Right lobe of liver (tissue), 4 donors: ENCODE measurements around the gene CHRM4.

ENCODE experiments used
- POLR2A ChIP-seq: fragments of 450-650 bp; IDR thresholded peaks from one replicate; pipeline ENCODE4 v1.6.1; 2017; ENCODE audit warnings: antibody characterized with exemption, mild to moderate bottlenecking
- TF ChIP-seq, protein P1 (sequence below), 4 donors: fragments of 200-600 bp in 3 of 4; fragments of 450-650 bp in 1 of 4; IDR thresholded peaks; one replicate each; pipeline versions ENCODE4 v1.5.1 to v1.8.0; 2016 to 2022; ENCODE audit warnings: antibody characterized with exemption in 4 of 4, mild to moderate bottlenecking in 2 of 4
- donor health status: DM: no; HTN: no; CAD: no.
- donor health status: DM: no; HTN: no; CAD: no.
- donor health status: DM: no; HTN: yes; CAD: no.

DNA sequence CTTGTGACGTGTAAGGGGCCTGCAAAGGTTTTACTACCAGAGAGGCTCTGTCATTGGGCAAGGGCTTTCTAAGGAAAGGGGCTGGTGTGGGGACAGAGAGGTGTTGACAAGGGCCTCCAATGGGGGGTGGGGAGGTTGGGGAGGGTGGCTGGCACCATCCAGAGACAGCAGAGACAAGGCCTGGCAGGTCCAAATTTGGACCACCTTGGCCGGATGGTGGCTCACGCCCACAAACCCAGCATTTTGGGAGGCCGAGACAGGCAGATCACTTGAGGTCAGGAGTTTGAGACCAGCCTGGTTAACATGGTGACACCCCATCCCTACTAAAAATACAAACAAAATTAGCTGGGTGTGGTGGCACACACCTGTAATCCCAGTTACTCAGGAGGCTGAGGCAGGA, 2.2 kb upstream of the CHRM4 start:
- TF ChIP-seq, protein P1, sequence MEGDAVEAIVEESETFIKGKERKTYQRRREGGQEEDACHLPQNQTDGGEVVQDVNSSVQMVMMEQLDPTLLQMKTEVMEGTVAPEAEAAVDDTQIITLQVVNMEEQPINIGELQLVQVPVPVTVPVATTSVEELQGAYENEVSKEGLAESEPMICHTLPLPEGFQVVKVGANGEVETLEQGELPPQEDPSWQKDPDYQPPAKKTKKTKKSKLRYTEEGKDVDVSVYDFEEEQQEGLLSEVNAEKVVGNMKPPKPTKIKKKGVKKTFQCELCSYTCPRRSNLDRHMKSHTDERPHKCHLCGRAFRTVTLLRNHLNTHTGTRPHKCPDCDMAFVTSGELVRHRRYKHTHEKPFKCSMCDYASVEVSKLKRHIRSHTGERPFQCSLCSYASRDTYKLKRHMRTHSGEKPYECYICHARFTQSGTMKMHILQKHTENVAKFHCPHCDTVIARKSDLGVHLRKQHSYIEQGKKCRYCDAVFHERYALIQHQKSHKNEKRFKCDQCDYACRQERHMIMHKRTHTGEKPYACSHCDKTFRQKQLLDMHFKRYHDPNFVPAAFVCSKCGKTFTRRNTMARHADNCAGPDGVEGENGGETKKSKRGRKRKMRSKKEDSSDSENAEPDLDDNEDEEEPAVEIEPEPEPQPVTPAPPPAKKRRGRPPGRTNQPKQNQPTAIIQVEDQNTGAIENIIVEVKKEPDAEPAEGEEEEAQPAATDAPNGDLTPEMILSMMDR (IDR thresholded peaks at IDR 0.05) = no peak
- TF ChIP-seq POLR2A = no peak
